ENCODE results near the gene DDX5. TPM values are rescaled to one million over a fixed set of nuclear protein-coding genes. Genes with fewer than 3 reads are reported as not detected.

Gene DDX5
- total and polyA plus RNA-seq, 2 donors (not counting 1 experiment from before 2014, with no cell fraction given), result 439 to 598 TPM

DNA sequence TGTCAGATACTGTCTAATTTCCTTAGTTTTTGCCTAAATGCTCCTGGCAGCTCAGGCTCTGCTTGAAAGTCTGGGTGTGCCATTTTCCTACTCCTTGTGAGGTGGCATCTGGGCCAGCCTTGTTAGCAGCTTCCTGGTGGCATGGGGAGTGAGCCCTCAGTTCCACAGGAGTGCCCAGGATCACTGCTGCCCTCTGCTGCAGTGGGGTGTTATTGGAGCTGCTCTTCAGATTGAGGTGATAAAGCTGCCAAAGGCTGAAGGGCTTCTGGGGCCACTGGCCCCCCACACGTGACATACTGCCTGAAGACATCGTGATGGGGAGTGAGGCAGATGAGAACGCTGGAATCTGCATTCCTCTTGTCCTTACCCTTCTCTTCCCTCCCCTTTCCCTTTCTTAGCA lies 28.1 kb upstream of the DDX5 start:
- Histone ChIP-seq H3K27me3 (ENCODE audit: control insufficient read depth, insufficient read depth, low read length) (no peaks in the 10 kb centered on the region), H3K27ac (ENCODE audit: insufficient read depth, low read length) (no peak overlapping the region), H3K36me3 (ENCODE audit: control insufficient read depth, insufficient read depth, low read length) (peaks cover 16% of the 10 kb centered on the region), H3K79me2 (ENCODE audit: control insufficient read depth, insufficient read depth, low read length) (no peaks in the 10 kb centered on the region), H3K4me1 (ENCODE audit: control insufficient read depth, extremely low read depth, insufficient read depth, low read length) (no peaks in the 10 kb centered on the region), H3K9ac (ENCODE audit: insufficient read depth, low read length) (no peak overlapping the region), H2AFZ (ENCODE audit: low read length) (no peak overlapping the region), H3K4me2 (ENCODE audit: extremely low read depth, insufficient read depth, low read length) (no peak overlapping the region), H3K9me3 (ENCODE audit: control insufficient read depth, insufficient read depth, low read depth, low read length) (no peaks in the 10 kb centered on the region), H3K4me3 (replicated peaks in 1 of 4; ENCODE audit: control extremely low read depth in 1 of 4, insufficient read depth in 1 of 4, low read depth in 3 of 4, low read length in 4 of 4) (no peak overlapping the region), H4K20me1 (ENCODE audit: control insufficient read depth, extremely low read depth, insufficient read depth, low read length) (no peaks in the 10 kb centered on the region)
- no peak for DNase-seq (ENCODE audit: low read depth in 2 of 2)
- no peak for TF ChIP-seq EZH2 (IDR thresholded peaks at IDR 0.05; ENCODE audit: low read length, missing control alignments)
- TF ChIP-seq, protein P1, sequence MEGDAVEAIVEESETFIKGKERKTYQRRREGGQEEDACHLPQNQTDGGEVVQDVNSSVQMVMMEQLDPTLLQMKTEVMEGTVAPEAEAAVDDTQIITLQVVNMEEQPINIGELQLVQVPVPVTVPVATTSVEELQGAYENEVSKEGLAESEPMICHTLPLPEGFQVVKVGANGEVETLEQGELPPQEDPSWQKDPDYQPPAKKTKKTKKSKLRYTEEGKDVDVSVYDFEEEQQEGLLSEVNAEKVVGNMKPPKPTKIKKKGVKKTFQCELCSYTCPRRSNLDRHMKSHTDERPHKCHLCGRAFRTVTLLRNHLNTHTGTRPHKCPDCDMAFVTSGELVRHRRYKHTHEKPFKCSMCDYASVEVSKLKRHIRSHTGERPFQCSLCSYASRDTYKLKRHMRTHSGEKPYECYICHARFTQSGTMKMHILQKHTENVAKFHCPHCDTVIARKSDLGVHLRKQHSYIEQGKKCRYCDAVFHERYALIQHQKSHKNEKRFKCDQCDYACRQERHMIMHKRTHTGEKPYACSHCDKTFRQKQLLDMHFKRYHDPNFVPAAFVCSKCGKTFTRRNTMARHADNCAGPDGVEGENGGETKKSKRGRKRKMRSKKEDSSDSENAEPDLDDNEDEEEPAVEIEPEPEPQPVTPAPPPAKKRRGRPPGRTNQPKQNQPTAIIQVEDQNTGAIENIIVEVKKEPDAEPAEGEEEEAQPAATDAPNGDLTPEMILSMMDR (conservative IDR thresholded peaks at IDR 0.05 in 1 of 2, IDR thresholded peaks at IDR 0.05 in 1 of 2; ENCODE audit: low read depth in 1 of 2, low read length in 2 of 2), result no peak

DNA sequence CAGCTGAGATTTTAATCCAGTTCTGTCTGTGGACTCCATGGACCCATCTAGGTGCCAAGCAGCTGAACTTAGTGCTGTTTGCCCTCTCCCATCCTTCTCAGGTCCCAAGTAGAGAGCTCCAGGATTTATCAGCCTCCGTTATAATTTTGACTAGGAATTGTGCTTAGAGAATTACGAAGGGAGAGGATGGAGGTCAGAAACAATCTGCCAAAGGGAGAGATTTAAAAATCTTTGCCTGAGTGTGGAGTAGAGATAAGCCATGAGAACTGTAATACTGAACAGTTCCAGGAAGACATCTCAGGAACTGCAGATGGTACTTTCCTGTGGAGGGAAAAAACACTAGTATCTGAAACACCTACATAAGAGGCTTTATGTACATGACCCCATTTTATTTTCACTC lies 27.7 kb upstream of the DDX5 start:
- H3K27me3 ChIP-seq (ENCODE audit: control insufficient read depth, insufficient read depth, low read length), result no peaks in the 10 kb centered on the region
- no peak overlapping the region for H3K9ac ChIP-seq (ENCODE audit: insufficient read depth, low read length)
- H3K79me2 ChIP-seq (ENCODE audit: control insufficient read depth, insufficient read depth, low read length), result no peaks in the 10 kb centered on the region
- H3K9me3 ChIP-seq (ENCODE audit: control insufficient read depth, insufficient read depth, low read depth, low read length), result no peaks in the 10 kb centered on the region
- no peak overlapping the region for H3K4me3 ChIP-seq (replicated peaks in 1 of 4; ENCODE audit: control extremely low read depth in 1 of 4, insufficient read depth in 1 of 4, low read depth in 3 of 4, low read length in 4 of 4)
- no peak for DNase-seq (ENCODE audit: low read depth in 2 of 2)
- H3K27ac ChIP-seq (ENCODE audit: insufficient read depth, low read length), result no peak overlapping the region
- H4K20me1 ChIP-seq (ENCODE audit: control insufficient read depth, extremely low read depth, insufficient read depth, low read length), result no peaks in the 10 kb centered on the region
- TF ChIP-seq, protein P1 (conservative IDR thresholded peaks at IDR 0.05 in 1 of 2, IDR thresholded peaks at IDR 0.05 in 1 of 2; ENCODE audit: low read depth in 1 of 2, low read length in 2 of 2), result no peak
- peaks cover 16% of the 10 kb centered on the region for H3K36me3 ChIP-seq (ENCODE audit: control insufficient read depth, insufficient read depth, low read length)
- no peak overlapping the region for H3K4me2 ChIP-seq (ENCODE audit: extremely low read depth, insufficient read depth, low read length)
- H2AFZ ChIP-seq (ENCODE audit: low read length), result no peak overlapping the region
- no peaks in the 10 kb centered on the region for H3K4me1 ChIP-seq (ENCODE audit: control insufficient read depth, extremely low read depth, insufficient read depth, low read length)

DNA sequence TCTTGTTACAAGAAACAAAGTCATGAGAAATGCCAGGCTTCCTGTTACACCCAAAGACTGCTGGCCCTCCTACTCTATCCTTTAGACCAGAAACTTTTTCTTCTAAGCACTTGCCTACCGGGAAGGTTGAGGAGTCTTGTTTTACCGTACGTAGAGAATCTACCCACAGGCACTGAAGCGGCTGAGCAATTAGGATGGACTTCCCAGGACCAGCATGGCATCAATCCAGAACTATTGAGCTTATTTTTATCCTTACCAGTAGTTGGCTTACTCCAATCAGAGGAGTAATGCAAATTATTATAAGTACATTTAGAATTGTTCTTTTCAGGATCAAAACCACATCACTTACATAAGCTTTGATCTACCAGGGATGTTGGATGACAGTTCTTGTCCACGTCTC lies 26.3 kb upstream of the DDX5 start:
- DNase-seq (ENCODE audit: low read depth in 2 of 2), result no peak
- Histone ChIP-seq H3K4me1 (ENCODE audit: control insufficient read depth, extremely low read depth, insufficient read depth, low read length) (no peaks in the 10 kb centered on the region), H3K27me3 (ENCODE audit: control insufficient read depth, insufficient read depth, low read length) (no peaks in the 10 kb centered on the region), H3K79me2 (ENCODE audit: control insufficient read depth, insufficient read depth, low read length) (no peaks in the 10 kb centered on the region), H3K36me3 (ENCODE audit: control insufficient read depth, insufficient read depth, low read length) (peaks cover 14% of the 10 kb centered on the region), H3K4me3 (replicated peaks in 1 of 4; ENCODE audit: control extremely low read depth in 1 of 4, insufficient read depth in 1 of 4, low read depth in 3 of 4, low read length in 4 of 4) (no peak overlapping the region), H3K4me2 (ENCODE audit: extremely low read depth, insufficient read depth, low read length) (no peak overlapping the region), H3K27ac (ENCODE audit: insufficient read depth, low read length) (no peak overlapping the region), H4K20me1 (ENCODE audit: control insufficient read depth, extremely low read depth, insufficient read depth, low read length) (no peaks in the 10 kb centered on the region), H2AFZ (ENCODE audit: low read length) (no peak overlapping the region), H3K9me3 (ENCODE audit: control insufficient read depth, insufficient read depth, low read depth, low read length) (no peaks in the 10 kb centered on the region), H3K9ac (ENCODE audit: insufficient read depth, low read length) (no peak overlapping the region)
- TF ChIP-seq, protein P1 (conservative IDR thresholded peaks at IDR 0.05 in 1 of 2, IDR thresholded peaks at IDR 0.05 in 1 of 2; ENCODE audit: low read depth in 1 of 2, low read length in 2 of 2), result no peak
- TF ChIP-seq EZH2 (IDR thresholded peaks at IDR 0.05; ENCODE audit: low read length, missing control alignments), result no peak
